Panc1 (cell line): ENCODE data around the gene UGT1A5. TPM values are rescaled to one million over a fixed set of nuclear protein-coding genes. Genes with fewer than 3 reads are reported as not detected.

Source experiments
- ATAC-seq: fragments of 200-7000 bp; cut with Tn5 transposase; 2 replicates; pipeline ENCODE4 v1.9.1; 2020; ENCODE audit warnings: mild to moderate bottlenecking, moderate library complexity
- BruUV-seq: library from RNA; stranded (reverse); fragments of 400-500 nt; replicated peaks from 2 replicates; lab custom pipeline; 2021; lab: Mats Ljungman, UMichigan
- CTCF ChIA-PET: fragments of 300-600 bp; sonication (Branson Sonifier 250); formaldehyde crosslinking; loops from one replicate; lab custom pipeline; 2022; ENCODE audit warnings: antibody characterized with exemption; lab: Charles Lee
- POLR2A ChIA-PET: fragments of 300-600 bp; sonication (Branson Sonifier 250); formaldehyde crosslinking; loops from one replicate; lab custom pipeline; 2022; ENCODE audit warnings: antibody characterized with exemption; lab: Charles Lee
- DNase-seq: peaks from one replicate; pipeline ENCODE4 v3.0.0-alpha.2; 2010; ENCODE audit warnings: low read depth, low spot score
- H3K27ac ChIP-seq: 2 replicates; pipeline ENCODE4 v1.5.1; 2011; ENCODE audit warnings: mild to moderate bottlenecking, low read length, inconsistent platforms
- H3K27me3 ChIP-seq: fragments of 200-500 bp; sonication (Bioruptor generic); 2 replicates; pipeline ENCODE4 v1.6.0; 2014; ENCODE audit warnings: low read length, inconsistent platforms; ENCODE audit not compliant: control insufficient read depth, insufficient read depth
- H3K36me3 ChIP-seq: fragments of 200-500 bp; sonication (Bioruptor generic); 2 replicates; pipeline ENCODE4 v1.5.1; 2014; ENCODE audit warnings: inconsistent platforms, mild to moderate bottlenecking, low read length, moderate library complexity; ENCODE audit not compliant: control insufficient read depth, insufficient read depth
- H3K4me1 ChIP-seq: 2 replicates; pipeline ENCODE4 v1.5.1; 2011; ENCODE audit warnings: inconsistent platforms, mild to moderate bottlenecking, low read length, moderate library complexity; ENCODE audit not compliant: control insufficient read depth, insufficient read depth
- H3K4me3 ChIP-seq, 2 experiments: 2 replicates each; pipeline ENCODE4 v1.5.1; 2011 to 2012; ENCODE audit warnings: low read depth in 2 of 2, low read length in 2 of 2, mild to moderate bottlenecking in 2 of 2, inconsistent platforms in 1 of 2, moderate library complexity in 1 of 2
- H3K9me3 ChIP-seq: fragments of 200-500 bp; sonication (Bioruptor generic); 2 replicates; pipeline ENCODE4 v1.5.1; 2014; ENCODE audit warnings: low read depth, mild to moderate bottlenecking, inconsistent platforms, low read length, moderate library complexity; ENCODE audit not compliant: control insufficient read depth, insufficient read depth
- POLR2AphosphoS5 ChIP-seq: IDR thresholded peaks from 2 replicates; pipeline ENCODE4 v1.6.1; 2012; ENCODE audit warnings: mild to moderate bottlenecking, low read depth, low read length, moderate library complexity
- SIN3A ChIP-seq: IDR thresholded peaks from 2 replicates; pipeline ENCODE4 v1.6.1; 2012; ENCODE audit warnings: low read depth, mild to moderate bottlenecking, low read length, moderate library complexity, borderline replicate concordance; ENCODE audit not compliant: insufficient read depth
- TCF7L2 ChIP-seq: IDR thresholded peaks from 2 replicates; pipeline ENCODE4 v1.6.1; 2011; ENCODE audit warnings: mild to moderate bottlenecking, low read depth, low read length, inconsistent platforms
- in situ Hi-C: cut with HindIII; loops from 2 replicates; pipeline ENCODE4 v1.10.0; 2016; ENCODE audit warnings: low sequenced_read_pairs, low pct_unique_long_range_greater_than_20kb
- intact Hi-C: fragments of 100-400 bp; cut with micrococcal nuclease; formaldehyde crosslinking; loops from one replicate; pipeline ENCODE4 v1.10.0; 2022; ENCODE audit not compliant: unreplicated experiment
- total RNA-seq: library from RNA; stranded (reverse); gene quantifications from one replicate; pipeline ENCODE4 v1.2.1, GENCODE V29; 2021; ENCODE audit not compliant: unreplicated experiment
- TF ChIP-seq, protein P1 (sequence below): fragments of 450-650 bp; IDR thresholded peaks from 2 replicates; pipeline ENCODE4 v1.5.1; 2017; ENCODE audit warnings: mild to moderate bottlenecking
- TF ChIP-seq, protein P2 (sequence below), 2 experiments: IDR thresholded peaks; 2 replicates each; pipeline ENCODE4 v1.6.1; 2011 to 2012; ENCODE audit warnings: low read depth in 2 of 2, control low read depth in 1 of 2, low read length in 1 of 2, mild to moderate bottlenecking in 1 of 2, moderate library complexity in 1 of 2; ENCODE audit not compliant: insufficient read depth in 1 of 2

Gene UGT1A5
- total RNA-seq, 1 experiment from 2014 or later: not detected

DNA sequence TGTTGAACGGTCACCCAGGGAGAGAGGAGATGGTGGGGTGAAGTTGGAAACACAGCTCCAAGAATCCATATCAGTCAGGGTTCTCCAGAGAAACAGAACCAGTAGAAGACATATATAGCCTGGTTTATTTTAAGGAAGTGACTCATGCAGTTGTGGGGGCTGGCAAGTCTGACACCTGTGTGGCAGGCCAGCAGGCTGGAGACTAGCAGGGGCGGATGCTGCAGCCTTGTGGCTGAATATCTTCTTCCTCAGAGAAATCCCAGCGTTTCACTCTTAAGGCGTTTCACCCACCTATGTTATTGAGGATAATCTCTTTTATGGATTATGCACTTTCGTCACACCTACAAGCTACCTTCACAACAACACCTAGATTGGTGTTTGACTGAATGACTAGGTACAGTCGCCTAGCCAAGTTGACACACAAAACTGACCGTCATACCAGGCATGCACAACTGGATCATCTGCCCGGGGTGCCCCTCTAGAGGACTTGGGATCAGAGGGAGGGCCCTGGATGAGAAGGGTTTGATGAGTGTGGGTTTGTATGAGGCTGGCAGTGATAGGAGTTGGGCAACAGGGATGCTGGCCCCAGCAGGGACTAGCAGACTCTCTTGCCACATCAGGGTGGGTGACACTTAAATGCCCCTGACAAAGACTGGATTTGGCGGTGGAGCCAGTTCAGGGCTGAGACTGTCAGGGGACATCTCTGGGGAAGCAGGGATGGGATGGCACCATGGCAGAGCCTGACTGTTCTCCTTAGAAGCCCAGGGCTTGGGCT lies 88.8 kb downstream of the UGT1A5 start:
- Histone ChIP-seq H3K36me3 (no peaks in the 10 kb centered on the region), H3K4me3 (no peak overlapping the region), H3K27me3 (no peaks in the 10 kb centered on the region; the same call in 1 of the 2 replicates), H3K9me3 (no peaks in the 10 kb centered on the region), H3K4me1 (no peaks in the 10 kb centered on the region), H3K27ac (no peak overlapping the region)
- no peak for TF ChIP-seq POLR2AphosphoS5
- TF ChIP-seq, protein P1, sequence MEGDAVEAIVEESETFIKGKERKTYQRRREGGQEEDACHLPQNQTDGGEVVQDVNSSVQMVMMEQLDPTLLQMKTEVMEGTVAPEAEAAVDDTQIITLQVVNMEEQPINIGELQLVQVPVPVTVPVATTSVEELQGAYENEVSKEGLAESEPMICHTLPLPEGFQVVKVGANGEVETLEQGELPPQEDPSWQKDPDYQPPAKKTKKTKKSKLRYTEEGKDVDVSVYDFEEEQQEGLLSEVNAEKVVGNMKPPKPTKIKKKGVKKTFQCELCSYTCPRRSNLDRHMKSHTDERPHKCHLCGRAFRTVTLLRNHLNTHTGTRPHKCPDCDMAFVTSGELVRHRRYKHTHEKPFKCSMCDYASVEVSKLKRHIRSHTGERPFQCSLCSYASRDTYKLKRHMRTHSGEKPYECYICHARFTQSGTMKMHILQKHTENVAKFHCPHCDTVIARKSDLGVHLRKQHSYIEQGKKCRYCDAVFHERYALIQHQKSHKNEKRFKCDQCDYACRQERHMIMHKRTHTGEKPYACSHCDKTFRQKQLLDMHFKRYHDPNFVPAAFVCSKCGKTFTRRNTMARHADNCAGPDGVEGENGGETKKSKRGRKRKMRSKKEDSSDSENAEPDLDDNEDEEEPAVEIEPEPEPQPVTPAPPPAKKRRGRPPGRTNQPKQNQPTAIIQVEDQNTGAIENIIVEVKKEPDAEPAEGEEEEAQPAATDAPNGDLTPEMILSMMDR: no peak
- TF ChIP-seq, protein P2, sequence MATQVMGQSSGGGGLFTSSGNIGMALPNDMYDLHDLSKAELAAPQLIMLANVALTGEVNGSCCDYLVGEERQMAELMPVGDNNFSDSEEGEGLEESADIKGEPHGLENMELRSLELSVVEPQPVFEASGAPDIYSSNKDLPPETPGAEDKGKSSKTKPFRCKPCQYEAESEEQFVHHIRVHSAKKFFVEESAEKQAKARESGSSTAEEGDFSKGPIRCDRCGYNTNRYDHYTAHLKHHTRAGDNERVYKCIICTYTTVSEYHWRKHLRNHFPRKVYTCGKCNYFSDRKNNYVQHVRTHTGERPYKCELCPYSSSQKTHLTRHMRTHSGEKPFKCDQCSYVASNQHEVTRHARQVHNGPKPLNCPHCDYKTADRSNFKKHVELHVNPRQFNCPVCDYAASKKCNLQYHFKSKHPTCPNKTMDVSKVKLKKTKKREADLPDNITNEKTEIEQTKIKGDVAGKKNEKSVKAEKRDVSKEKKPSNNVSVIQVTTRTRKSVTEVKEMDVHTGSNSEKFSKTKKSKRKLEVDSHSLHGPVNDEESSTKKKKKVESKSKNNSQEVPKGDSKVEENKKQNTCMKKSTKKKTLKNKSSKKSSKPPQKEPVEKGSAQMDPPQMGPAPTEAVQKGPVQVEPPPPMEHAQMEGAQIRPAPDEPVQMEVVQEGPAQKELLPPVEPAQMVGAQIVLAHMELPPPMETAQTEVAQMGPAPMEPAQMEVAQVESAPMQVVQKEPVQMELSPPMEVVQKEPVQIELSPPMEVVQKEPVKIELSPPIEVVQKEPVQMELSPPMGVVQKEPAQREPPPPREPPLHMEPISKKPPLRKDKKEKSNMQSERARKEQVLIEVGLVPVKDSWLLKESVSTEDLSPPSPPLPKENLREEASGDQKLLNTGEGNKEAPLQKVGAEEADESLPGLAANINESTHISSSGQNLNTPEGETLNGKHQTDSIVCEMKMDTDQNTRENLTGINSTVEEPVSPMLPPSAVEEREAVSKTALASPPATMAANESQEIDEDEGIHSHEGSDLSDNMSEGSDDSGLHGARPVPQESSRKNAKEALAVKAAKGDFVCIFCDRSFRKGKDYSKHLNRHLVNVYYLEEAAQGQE (IDR thresholded peaks at IDR 0.05; ENCODE audit: insufficient read depth in 1 of 2, low read depth in 2 of 2, low read length in 1 of 2): no peak
- ChIA-PET CTCF (no interaction called here), POLR2A (no interaction called here)
- ATAC-seq (no peak; the same call in 1 of the 2 replicates), DNase-seq (no peak)
- intact Hi-C loops: no loop called here
- no TSS peak for BruUV-seq
- in situ Hi-C loops: no loop called here

GRCh38 chr2:233802132-233802815 lies 89.6 kb downstream of the UGT1A5 start:
- ChIA-PET CTCF (no interaction called here), POLR2A (no interaction called here)
- Histone ChIP-seq H3K27me3 (no peaks in the 10 kb centered on the region; the same call in 1 of the 2 replicates), H3K4me3 (no peak overlapping the region), H3K9me3 (no peaks in the 10 kb centered on the region), H3K4me1 (no peaks in the 10 kb centered on the region), H3K27ac (no peak overlapping the region), H3K36me3 (no peaks in the 10 kb centered on the region)
- intact Hi-C loops: no loop called here
- in situ Hi-C loops: no loop called here
- ATAC-seq (no peak), DNase-seq (no peak)
- TF ChIP-seq, protein P2 (IDR thresholded peaks at IDR 0.05; ENCODE audit: insufficient read depth in 1 of 2, low read depth in 2 of 2, low read length in 1 of 2): no peak
- TF ChIP-seq POLR2AphosphoS5: no peak
- TF ChIP-seq, protein P1: no peak
- no peak for TF ChIP-seq SIN3A
- no peak for TF ChIP-seq TCF7L2
- BruUV-seq: no TSS peak
